ENCODE measurements around the gene SPRY4. TPM values are rescaled to one million over a fixed set of nuclear protein-coding genes. Genes with fewer than 3 reads are reported as not detected.
"Not testable (repeated sequence)": the region's sequence is repeated elsewhere in the genome, so short reads cannot be mapped to it uniquely, and the experiment has no call there.

SPRY4 gene
- polyA plus RNA-seq = 10 to 100 TPM in 2 of 3 donors, 1 to 10 TPM in 1; 4.0 to 34.1 (median 17.8) TPM

DNA sequence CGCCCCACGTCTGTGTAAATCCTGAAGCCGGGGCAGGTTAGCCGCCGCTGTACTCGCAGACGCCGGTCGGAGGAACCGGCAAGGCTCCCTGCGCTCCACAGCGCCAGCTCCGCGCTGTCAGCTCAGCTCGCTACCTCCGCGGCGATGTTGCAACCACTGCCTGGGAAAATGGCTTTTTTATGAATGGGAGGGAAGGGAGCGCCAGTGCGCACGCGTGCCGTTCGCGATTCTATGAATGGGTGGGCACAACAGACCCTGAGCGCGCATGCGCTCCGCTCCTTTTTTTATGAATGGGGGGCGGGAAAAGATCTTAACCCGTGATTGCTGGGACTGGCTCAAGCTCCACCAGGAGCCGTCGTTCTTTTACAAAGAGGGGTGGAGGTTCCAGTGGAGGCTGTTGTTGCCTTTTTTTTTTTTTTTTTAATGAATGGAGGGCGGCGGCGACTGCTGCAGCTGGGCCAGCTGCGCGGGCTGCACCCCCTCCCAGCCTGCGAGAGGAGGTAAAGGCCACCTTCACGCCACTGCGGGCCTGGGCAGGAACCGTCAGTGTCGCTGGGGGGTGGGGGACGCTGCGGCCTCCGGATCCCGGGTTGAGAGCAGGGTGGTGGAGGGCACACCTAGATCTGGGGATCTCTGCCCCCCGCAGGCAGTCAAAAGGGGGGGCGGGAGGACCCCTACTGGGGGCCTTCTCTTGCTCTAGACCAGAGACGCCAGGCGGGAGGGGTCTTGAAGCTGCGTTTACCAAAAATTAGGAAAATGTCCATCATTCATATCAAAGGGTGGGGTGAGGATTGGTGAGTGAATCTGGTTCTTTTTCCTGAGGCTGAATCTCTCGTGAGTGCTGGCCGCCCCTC is at the start of gene SPRY4:
TSS of gene SPRY4 (minus strand) at position 151 of the 854 bp plus-strand sequence. CDS start 9,913 bp downstream, outside the sequence.
- peak within 1 kb of the TSS; percentile 7 for H3K27ac ChIP-seq (ENCODE audit: low read depth, low read length)
- WGBS, 3 donors = 0 to 1% (median 1%) methylated on average over 52 to 54 of the region's 54 CpGs

- 85 to 94% (median 93%) methylated on average over 2 of the region's 2 CpGs for WGBS, 3 donors
Measured at GRCh38 chr5:142368529-142368928, 43.7 kb upstream of the SPRY4 start.

DNA sequence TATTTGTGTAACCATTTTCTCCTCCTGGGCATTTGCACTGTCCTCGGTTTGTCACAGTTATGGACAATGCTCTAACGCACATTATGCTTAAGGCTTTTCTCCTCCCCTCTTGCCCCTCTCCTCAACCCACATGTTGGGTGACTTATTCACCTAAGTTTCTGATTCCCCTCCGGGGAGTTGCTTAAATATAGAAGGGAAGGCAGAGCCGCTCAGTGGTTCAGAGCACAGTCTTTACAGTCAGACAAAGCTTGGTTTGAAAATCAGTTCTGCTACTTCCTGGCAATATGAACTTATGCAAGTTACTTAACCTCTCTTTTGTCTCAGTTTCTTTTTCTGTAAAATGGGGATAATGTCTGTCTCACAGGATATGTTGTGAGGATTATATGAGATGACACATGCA is 41.2 kb upstream of the SPRY4 start:
- H3K27ac ChIP-seq (ENCODE audit: low read depth, low read length) = no peak overlapping the region
- WGBS, 3 donors = 77 to 92% (median 91%) methylated on average over 4 of the region's 4 CpGs

More at GRCh38 chr5:142368529-142368928, 43.7 kb upstream of the SPRY4 start:
- no peak overlapping the region for H3K27ac ChIP-seq (ENCODE audit: low read depth, low read length)

DNA sequence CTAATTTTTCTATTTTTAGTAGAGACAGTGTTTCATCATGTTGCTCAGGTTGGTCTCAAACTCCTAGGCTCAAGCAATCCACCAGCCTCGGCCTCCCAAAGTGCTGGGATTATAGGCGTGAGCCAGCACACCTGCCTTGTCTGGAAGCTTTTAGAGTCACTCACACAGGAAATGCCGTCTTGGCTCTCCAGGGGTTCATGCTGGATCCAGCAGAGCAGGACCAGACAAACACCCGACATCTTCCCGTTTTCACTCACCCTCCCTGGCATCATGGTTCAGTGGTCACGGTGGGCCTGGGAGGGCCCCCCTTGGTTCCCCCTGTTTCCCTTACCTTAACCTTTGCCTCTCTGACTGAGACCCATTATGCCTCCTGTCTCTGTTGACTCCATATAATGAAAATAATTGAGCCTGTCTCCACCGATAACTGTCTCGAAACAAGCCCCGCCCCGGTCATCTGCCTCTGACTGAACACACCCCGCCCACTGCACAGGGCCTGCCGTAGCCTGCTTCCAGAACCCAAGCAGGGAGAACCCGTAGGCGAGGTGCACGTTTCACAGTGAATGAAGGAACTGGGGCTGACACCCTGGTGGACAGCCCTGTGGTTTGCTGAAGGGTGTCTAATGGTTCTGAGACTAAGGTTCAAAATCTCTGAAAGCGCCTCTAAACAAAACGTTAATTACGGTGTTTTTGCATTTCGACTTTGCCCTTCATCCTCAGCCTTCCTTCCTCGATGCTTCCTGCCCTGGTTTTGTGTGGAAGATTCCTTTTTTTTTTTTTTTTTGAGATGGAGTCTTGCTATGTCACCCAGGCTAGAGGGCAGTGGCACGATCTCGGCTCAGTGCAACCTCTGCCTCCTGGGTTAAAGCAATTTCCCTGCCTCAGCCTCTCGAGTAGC is 39.7 kb upstream of the SPRY4 start:
- no peak overlapping the region for H3K27ac ChIP-seq (ENCODE audit: low read depth, low read length)
- 67 to 77% (median 74%) methylated on average over 23 of the region's 23 CpGs for WGBS, 3 donors

- 87 to 93% (median 92%) methylated on average over 5 of the region's 5 CpGs for WGBS, 3 donors
- no peak overlapping the region for H3K27ac ChIP-seq (ENCODE audit: low read depth, low read length)
Measured at GRCh38 chr5:142363619-142363963, 38.8 kb upstream of the SPRY4 start.

DNA sequence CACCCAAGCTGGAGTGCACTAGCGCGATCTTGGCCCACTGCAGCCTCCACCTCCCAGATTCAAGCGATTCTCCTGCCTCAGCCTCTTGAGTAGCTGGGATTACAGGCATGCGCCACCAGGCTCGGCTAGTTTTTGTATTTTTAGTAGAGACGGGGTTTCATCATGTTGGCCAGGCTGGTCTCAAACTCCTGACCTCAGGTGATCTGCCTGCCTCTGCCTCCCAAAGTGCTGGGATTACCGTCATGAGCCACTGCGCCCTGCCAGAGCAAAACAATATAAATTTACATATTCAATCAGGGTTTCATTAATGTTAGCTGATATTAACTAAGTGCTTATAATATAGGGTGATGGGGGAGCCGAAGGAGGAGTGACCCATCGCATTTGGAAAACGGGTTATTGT is 37.4 kb upstream of the SPRY4 start:
- not testable (repeated sequence) for H3K27ac ChIP-seq (ENCODE audit: low read depth, low read length)
- WGBS, 3 donors = 84 to 89% (median 84%) methylated on average over 11 of the region's 11 CpGs

DNA sequence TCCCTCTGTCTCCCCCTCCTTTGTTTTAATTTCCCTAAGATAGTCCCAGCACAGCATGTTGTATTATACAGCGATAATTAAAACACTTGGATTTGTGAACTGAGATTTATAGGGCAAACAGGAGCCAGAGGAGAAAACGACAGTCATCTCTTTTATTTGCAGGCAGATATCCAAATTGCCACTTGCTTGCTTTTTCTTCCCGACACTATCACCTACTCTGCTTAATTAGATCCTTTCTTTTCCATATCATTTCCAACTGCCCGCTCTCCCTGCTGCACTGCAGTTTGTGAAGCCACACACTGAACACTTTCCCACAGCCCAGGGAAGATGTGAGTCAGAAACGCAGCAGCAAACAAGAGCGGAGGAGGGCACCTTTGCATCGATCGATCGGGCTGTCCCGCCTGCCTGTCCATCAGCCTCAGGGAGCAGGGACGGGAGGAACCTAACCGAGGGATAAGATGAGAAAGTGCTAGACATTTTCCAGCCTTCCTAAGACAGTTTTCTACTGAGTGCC is 35.8 kb upstream of the SPRY4 start:
- H3K27ac ChIP-seq (ENCODE audit: low read depth, low read length) = no peak overlapping the region
- 23 to 63% (median 59%) methylated on average over 12 of the region's 12 CpGs for WGBS, 3 donors

DNA sequence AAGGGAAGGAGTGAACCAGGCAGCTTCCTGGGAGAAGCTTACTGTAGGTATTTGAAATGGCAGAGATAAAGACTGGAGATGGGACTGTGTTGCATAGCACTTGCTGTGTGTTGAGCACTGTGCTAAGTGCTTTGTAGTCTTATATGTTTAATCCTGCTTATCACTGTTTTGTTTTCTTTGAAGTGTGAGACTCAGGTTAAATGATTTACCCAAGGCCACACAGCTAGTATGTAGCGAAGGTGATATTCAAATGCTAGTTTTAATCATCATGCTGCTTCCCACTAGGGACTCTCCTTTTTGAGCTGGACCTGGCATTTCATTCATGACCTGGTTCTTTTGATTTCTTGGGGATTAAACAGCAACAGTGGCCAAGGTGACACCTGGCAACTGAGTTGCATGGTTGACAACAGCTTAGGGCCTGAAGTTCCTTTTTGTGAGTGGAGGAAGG is 35.3 kb upstream of the SPRY4 start:
- WGBS, 3 donors = 40 to 96% (median 87%) methylated on average over 1 of the region's 1 CpG
- H3K27ac ChIP-seq (ENCODE audit: low read depth, low read length) = no peak overlapping the region

GRCh38 chr5:142358648-142359047 is 33.8 kb upstream of the SPRY4 start:
- 86 to 94% (median 92%) methylated on average over 5 of the region's 5 CpGs for WGBS, 3 donors
- no peak overlapping the region for H3K27ac ChIP-seq (ENCODE audit: low read depth, low read length)

DNA sequence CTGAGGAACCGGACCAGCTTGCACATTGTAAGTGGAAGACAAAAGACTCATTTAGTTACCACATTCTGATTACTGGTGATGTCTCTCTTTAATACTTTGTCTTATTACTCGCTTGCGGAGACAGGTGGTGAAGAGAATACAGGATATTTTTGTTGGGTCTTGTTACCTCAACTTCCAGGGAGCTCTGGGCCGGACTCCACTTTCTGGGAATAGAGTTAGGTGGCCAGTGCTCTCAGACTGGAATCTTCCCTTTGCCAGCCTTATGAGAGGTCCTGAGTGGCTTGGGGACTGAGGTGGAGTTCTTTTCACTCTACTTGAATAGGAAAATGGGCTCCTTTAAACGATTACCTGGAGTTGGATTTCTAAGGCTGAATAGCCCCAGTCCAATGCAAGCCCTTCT is 33.3 kb upstream of the SPRY4 start:
- no peak overlapping the region for H3K27ac ChIP-seq (ENCODE audit: low read depth, low read length)
- 73 to 80% (median 74%) methylated on average over 5 of the region's 5 CpGs for WGBS, 3 donors

- 18 to 36% (median 22%) methylated on average over 14 of the region's 14 CpGs for WGBS, 3 donors
- H3K27ac ChIP-seq (ENCODE audit: low read depth, low read length) = no peak overlapping the region
Measured at GRCh38 chr5:142357469-142358090, 32.8 kb upstream of the SPRY4 start.

DNA sequence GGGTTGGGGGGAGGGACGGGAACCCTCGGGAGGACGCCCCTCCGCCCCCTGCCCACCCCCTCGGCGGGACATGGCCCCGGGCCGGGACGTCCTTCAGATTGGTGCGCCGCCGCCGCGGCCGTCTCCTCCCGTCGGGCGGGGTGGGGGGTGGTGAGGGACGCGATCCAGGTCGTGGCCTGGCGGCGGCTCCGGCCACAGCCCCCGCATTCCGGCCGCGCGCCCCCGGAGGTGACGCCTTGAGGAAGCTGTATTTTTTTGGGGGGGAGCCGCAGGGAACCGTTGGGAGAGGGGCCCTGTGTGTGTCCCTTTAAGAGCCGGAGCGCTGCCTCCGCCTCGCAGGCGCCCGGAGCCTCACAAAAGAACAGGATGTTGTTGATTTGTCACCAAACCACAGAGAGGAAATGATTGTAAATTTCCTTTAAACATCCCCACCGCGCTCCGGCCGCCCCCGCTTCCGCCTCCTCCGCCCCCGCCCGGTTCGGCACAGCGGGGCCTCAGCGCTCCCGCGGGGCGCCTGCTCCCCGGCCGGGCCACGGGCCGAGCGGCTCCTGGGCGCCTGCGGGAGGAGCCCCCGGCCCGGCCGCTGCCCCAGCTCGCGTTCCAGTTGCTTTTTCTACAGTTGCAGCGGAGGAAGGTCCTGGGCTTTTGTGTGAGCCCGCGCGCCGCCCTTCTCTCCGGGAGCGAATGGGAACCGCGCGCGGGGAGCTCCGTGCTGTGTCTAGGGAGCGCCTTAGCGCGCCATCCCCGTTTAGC is 32.1 kb upstream of the SPRY4 start:
- 0 to 1% (median 1%) methylated on average over 80 to 82 of the region's 82 CpGs for WGBS, 3 donors
- H3K27ac ChIP-seq (ENCODE audit: low read depth, low read length) = no peak overlapping the region

DNA sequence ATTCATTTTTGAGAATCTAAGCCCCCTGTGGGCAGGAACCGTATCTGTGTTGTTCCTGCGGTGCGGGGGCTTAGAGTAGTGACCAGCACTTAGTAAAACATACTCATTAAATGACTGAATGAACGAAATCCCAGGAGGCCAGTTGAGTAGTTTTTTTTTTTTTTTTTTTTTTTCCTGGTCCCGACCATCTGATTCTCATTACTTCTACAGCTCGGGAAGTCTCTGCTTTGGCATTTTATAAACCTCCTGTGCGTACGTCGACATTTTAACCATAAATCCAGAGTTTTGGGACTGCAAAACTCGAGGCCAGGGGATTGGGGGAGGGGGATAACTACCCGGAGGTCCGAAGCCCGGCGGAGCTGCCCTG is 31.5 kb upstream of the SPRY4 start:
- H3K27ac ChIP-seq (ENCODE audit: low read depth, low read length) = no peak overlapping the region
- WGBS, 3 donors = 4 to 6% (median 6%) methylated on average over 14 of the region's 14 CpGs

DNA sequence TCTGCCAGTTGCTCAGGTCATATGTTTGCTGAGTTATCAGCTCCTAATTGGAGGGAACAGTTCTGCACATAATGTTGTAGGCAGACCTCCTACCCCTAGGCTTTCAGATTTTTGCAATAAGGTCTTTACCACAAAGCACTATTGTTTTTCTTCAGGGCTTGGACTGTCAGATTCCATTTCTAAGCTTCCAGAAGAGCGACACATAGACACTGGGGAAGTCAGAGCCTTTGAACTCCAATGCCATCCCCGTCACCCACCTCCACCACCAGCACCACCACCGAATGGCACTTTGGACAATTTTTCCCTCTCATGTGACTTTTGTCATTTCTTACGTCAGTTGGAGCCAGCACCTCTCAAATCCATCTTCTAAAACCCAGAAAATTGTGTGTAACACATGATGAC is 28.3 kb upstream of the SPRY4 start:
- H3K27ac ChIP-seq (ENCODE audit: low read depth, low read length) = no peak overlapping the region
- WGBS, 3 donors = 54 to 88% (median 81%) methylated on average over 4 of the region's 4 CpGs

GRCh38 chr5:142350021-142350420 is 25.2 kb upstream of the SPRY4 start:
- no peak overlapping the region for H3K27ac ChIP-seq (ENCODE audit: low read depth, low read length)

DNA sequence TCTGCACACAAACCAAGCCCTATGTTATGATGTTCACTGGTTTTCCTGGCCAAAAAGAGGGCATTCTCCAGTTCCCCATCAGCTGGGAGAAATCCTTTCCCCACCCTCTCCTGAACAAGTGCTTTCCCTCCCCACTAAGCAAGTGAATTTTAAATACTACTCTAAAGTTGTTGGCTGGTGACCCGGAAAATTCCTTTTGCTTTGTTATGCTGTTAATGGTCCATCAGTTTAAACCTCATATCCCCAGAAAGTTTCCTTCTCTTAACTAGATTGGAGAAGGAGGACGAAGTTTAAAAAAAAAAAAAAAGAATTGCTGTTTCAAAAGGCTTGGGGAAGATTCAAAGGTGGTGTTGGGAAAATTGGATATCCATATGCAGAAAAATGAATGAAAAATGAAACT is 21.9 kb upstream of the SPRY4 start:
- WGBS, 3 donors = 49 to 63% (median 53%) methylated on average over 2 of the region's 2 CpGs
- no peak overlapping the region for H3K27ac ChIP-seq (ENCODE audit: low read depth, low read length)

GRCh38 chr5:142344915-142345314 is 20.1 kb upstream of the SPRY4 start:
- H3K27ac ChIP-seq (ENCODE audit: low read depth, low read length) = not testable (repeated sequence)
- 90 to 97% (median 96%) methylated on average over 3 of the region's 3 CpGs for WGBS, 3 donors

DNA sequence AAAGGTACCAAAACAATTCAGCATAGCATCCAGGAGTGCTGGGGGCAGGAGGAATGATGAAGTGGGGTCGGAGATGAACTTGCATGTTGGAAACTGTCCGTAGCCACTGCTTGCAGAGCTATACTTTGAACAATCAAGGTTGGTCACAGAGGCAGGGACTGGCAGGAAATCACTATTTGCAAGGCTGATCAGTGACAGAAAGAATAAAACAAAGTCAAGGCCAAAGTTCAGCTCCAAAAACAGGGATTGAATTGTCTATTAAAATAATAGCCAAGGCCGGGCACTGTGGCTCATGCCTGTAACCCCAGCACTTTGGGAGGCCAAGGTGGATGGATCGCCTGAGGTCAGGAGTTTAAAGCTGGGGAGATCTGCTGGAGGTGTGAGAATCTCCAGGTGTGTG is 18.7 kb upstream of the SPRY4 start:
- WGBS, 3 donors = 88 to 96% (median 93%) methylated on average over 4 of the region's 4 CpGs
- H3K27ac ChIP-seq (ENCODE audit: low read depth, low read length) = no peak overlapping the region

Data from adipose tissue (tissue), 3 donors.